Stimulated activated CD4-positive, alpha-beta T cell treated with anti-CD3 and anti-CD28 coated beads, Interleukin-1b, Interleukin-23, amount 100 ng/mL, for 48 hours (primary cell): Measurements from ENCODE around the gene SPATC1L.
"Not testable (repeated sequence)": the region's sequence is repeated elsewhere in the genome, so short reads cannot be mapped to it uniquely, and the experiment has no call there.

Source experiments
- DNase-seq: peaks from one replicate; pipeline ENCODE4 v3.0.0-alpha.2; 2020

The SPATC1L gene

GRCh38 chr21:46183910-46184624 lies at the start of gene SPATC1L:
Gene SPATC1L, minus strand, starts transcription at chr21:46184459. Its CDS starts 1,643 bp downstream, at chr21:46182816.
- peak; percentile 62 for DNase-seq

GRCh38 chr21:46229923-46230260 lies 45.6 kb upstream of the SPATC1L start:
- no peak for DNase-seq

GRCh38 chr21:46229133-46229922 lies 45.1 kb upstream of the SPATC1L start:
- DNase-seq, result no peak

GRCh38 chr21:46228345-46229051 lies 44.2 kb upstream of the SPATC1L start, which contains the start of gene LSS:
Gene LSS, minus strand, starts transcription at chr21:46228774. Its CDS starts 29 bp downstream, at chr21:46228745.
- peak; percentile 96 for DNase-seq

GRCh38 chr21:46227811-46228344 lies 43.6 kb upstream of the SPATC1L start:
- no peak for DNase-seq

- DNase-seq, result no peak
Measured at GRCh38 chr21:46226920-46227599, 42.8 kb upstream of the SPATC1L start.

- no peak for DNase-seq
Measured at GRCh38 chr21:46226146-46226545, 41.9 kb upstream of the SPATC1L start.

GRCh38 chr21:46223661-46224060 lies 39.4 kb upstream of the SPATC1L start:
- not testable (repeated sequence) for DNase-seq

- no peak for DNase-seq
Measured at GRCh38 chr21:46223217-46223616, 39.0 kb upstream of the SPATC1L start.

GRCh38 chr21:46222436-46223116 lies 38.3 kb upstream of the SPATC1L start:
- no peak for DNase-seq

GRCh38 chr21:46221664-46222435 lies 37.6 kb upstream of the SPATC1L start:
- DNase-seq, result no peak

- no peak for DNase-seq
Measured at GRCh38 chr21:46220847-46221246, 36.6 kb upstream of the SPATC1L start.

- no peak for DNase-seq
Measured at GRCh38 chr21:46220275-46220810, 36.1 kb upstream of the SPATC1L start.

- DNase-seq, result no peak
Measured at GRCh38 chr21:46219591-46220239, 35.5 kb upstream of the SPATC1L start.

GRCh38 chr21:46218906-46219590 lies 34.8 kb upstream of the SPATC1L start:
- no peak for DNase-seq

- no peak for DNase-seq
Measured at GRCh38 chr21:46217511-46218196, 33.4 kb upstream of the SPATC1L start.

GRCh38 chr21:46216132-46216747 lies 32.0 kb upstream of the SPATC1L start:
- no peak for DNase-seq

GRCh38 chr21:46215436-46216131 lies 31.3 kb upstream of the SPATC1L start:
- no peak for DNase-seq
